ENCODE results near the gene TSHZ2.

DNA sequence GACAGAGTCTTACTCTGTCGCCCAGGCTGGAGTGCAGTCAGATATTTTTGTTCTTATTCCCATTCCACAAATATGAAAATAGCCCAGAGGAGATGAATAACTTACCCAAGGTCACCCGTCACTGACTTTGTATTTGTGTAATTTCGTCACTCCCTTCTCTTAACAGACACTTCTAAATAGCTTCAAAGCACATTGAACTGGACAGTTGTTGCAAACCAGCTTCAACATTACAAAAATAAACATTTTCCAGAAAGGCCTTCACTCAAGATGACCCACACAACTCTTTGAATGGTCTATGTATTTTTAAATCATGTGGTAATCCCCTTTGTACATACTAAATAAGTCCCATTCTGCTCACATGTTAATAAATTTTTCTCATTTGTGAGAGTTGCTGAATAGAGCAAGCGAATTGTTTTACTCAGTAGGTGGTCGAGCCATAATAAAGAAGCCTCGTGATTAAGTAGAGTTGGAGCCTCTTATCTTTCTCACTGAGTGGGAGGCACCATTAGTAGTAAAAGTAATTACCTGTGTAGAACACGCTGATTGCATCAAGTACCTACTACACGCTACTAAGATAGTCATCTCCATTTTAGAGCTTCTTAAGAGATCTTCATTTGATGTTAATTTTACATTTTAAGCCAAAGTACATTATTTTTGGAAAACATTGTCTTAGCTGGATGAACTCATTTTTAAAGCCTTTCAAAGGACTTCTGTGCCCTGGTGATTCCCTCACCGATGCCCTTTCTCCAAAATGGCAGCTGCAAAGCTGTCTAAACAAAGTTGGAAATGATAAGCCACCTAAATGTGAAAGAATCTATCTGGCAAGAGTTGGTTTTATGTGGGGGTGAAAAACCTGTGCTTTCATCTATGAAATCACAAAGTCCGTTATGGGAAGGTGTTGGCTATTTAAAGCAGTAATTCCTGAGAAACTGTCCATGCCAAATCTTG lies 110.0 kb downstream of the TSHZ2 start:
- TF ChIP-seq, protein P1, sequence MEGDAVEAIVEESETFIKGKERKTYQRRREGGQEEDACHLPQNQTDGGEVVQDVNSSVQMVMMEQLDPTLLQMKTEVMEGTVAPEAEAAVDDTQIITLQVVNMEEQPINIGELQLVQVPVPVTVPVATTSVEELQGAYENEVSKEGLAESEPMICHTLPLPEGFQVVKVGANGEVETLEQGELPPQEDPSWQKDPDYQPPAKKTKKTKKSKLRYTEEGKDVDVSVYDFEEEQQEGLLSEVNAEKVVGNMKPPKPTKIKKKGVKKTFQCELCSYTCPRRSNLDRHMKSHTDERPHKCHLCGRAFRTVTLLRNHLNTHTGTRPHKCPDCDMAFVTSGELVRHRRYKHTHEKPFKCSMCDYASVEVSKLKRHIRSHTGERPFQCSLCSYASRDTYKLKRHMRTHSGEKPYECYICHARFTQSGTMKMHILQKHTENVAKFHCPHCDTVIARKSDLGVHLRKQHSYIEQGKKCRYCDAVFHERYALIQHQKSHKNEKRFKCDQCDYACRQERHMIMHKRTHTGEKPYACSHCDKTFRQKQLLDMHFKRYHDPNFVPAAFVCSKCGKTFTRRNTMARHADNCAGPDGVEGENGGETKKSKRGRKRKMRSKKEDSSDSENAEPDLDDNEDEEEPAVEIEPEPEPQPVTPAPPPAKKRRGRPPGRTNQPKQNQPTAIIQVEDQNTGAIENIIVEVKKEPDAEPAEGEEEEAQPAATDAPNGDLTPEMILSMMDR (conservative IDR thresholded peaks at IDR 0.05): no peak
- no peak for TF ChIP-seq ZFX (IDR thresholded peaks at IDR 0.05)

Measured in C4-2B (cell line).